Fibroblast of villous mesenchyme (primary cell): Measurements from ENCODE around the gene PRL. TPM values are rescaled to one million over a fixed set of nuclear protein-coding genes. Genes with fewer than 3 reads are reported as not detected.
A peak's percentile ranks its signal among the peaks of the same experiment; 100 is the strongest.

ENCODE experiments used
- DNase-seq: peaks from one replicate; pipeline ENCODE4 v3.0.0-alpha.2; 2010; ENCODE audit warnings: low read depth
- H3K4me3 ChIP-seq: 2 replicates; pipeline ENCODE4 v1.5.1; 2011; ENCODE audit warnings: low read depth, mild to moderate bottlenecking, low read length
- CTCF ChIP-seq: IDR thresholded peaks from 2 replicates; pipeline ENCODE4 v1.5.1; 2012; ENCODE audit warnings: low read depth, mild to moderate bottlenecking, low read length; ENCODE audit not compliant: insufficient read depth
- total RNA-seq: library from RNA; depleted of rRNA; stranded (reverse); fragments of >200 nt; gene quantifications from 2 replicates; pipeline ENCODE4 v1.2.3, GENCODE V29; 2012

PRL gene
- total RNA-seq, 1 donor, result not detected

GRCh38 chr6:22284666-22285065, 12.2 kb downstream of the PRL start:
- H3K4me3 ChIP-seq, result no peak overlapping the region
- peak; percentile 58 for DNase-seq
- TF ChIP-seq CTCF, result no peak

DNA sequence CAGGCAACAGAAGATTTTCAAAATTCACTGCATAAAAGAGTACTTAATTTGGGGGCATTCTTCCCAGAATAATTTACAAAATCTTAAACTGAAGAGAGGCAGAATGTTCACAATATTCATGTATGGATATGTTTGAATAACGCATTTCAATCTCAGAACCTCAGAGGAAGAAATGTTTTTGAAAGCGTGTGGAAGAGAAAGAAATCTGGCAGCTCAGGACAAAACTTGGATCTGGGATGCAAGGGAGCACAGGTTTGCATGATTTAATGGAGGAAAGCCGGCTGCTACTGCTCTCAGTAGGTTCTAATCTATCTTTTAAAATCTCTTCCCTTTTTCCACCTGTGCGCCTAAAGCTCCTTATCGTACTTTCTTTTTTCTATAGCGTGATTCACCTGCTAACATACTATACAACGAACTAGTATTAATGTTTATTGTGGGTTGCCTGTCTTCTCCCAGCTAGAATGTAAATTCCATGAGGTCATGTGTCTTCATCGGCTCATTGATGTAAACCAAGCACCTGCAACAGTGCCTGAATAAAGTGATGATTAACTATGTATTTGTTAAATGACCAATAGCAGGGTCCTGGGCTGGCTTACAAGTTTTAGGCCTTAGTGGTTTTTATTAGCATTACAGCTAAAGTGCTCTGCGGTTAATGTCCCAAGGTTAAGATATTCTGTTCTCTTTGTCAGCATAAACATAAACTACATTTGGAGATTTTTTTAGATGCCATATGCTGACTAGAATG, 15.3 kb downstream of the PRL start:
- TF ChIP-seq CTCF, result no peak
- no peak for DNase-seq
- no peak overlapping the region for H3K4me3 ChIP-seq

DNA sequence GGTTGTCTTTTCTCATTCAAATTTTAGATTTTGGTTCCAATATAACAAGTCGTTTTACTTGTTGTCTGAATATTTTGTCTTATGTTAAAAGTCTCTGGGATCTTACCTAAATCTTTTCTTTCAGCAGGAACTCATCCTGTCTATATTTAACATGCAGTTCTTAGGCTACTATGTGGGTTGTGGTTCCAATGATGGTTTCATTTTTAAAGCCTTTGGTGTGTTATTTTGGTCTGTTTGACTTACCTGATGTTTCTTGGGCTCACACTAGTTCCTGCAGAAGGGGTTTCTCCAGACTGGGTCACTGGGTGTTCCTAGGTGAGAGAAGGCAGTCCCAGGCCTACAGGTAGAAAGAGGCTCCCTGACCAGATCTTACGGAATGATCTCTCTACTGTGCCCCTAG, 17.4 kb downstream of the PRL start:
- TF ChIP-seq CTCF, result no peak
- DNase-seq, result no peak
- no peak overlapping the region for H3K4me3 ChIP-seq

GRCh38 chr6:22271081-22271480, 25.8 kb downstream of the PRL start:
- TF ChIP-seq CTCF, result no peak
- no peak overlapping the region for H3K4me3 ChIP-seq
- no peak for DNase-seq

- TF ChIP-seq CTCF, result no peak
- DNase-seq, result no peak
These were observed 33.1 kb downstream of the PRL start for GRCh38 chr6:22263748-22264147.

DNA sequence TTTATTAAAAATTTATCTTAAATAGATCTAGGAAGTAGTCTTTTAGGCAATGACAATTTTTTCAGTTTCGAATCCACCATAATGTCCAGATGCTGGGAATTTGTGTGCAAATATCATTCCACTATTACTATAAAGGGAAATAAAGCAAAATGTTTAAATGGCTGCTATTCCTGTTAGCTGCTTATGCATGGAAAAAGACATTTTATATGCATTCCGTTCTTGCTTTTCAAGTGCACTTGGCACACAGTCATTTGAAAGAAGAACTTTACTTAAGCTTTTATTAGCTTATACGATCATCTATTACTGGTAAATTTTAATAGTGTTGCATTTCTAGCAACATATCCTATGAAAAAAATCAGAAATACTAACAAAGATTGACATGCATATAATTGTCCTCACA, 42.0 kb downstream of the PRL start:
- H3K4me3 ChIP-seq, result no peak overlapping the region
- TF ChIP-seq CTCF, result no peak
- DNase-seq, result no peak

More at GRCh38 chr6:22263748-22264147, 33.1 kb downstream of the PRL start:
- no peak overlapping the region for H3K4me3 ChIP-seq

- no peak for TF ChIP-seq CTCF
- DNase-seq, result no peak
These were observed 42.7 kb downstream of the PRL start for GRCh38 chr6:22253955-22254655.

More at GRCh38 chr6:22253955-22254655, 42.7 kb downstream of the PRL start:
- no peak overlapping the region for H3K4me3 ChIP-seq
